ENCODE results near the gene PDZRN3. TPM values are rescaled to one million over a fixed set of nuclear protein-coding genes. Genes with fewer than 3 reads are reported as not detected.

Gene PDZRN3
- total and polyA plus RNA-seq, 2 experiments from 2014 or later, result 7.5 to 14.0 TPM

DNA sequence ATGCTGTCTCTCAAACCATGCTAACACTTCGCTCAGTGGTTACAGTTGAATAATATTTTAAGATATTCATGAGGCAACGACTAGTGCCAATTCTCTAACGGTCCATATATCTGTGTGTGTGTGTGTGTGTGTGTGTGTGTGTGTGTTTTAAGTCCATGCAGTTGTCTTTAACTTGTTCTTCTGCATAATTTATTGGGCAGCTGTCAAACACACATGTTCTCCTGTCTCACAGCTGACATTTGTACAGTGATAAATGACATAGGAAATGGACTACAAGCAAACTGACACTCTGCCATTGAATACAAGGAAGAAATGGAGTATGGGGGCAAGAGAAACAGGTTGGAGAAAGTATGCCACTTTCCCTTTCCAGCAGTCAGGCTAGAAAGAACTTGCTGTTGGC lies 172.0 kb downstream of the PDZRN3 start:
- Mint-ChIP-seq H3K36me3 (ENCODE audit: low read depth) (no peaks in the 10 kb centered on the region), H3K4me1 (peaks cover 23% of the 10 kb centered on the region; the same call in 2 of the 3 replicates), H3K27me3 (ENCODE audit: insufficient read depth, low read depth, poor library complexity) (no peaks in the 10 kb centered on the region), H3K27ac (no peak overlapping the region), H3K4me3 (no peak overlapping the region), H3K9me3 (no peaks in the 10 kb centered on the region)
- no peaks in the 10 kb centered on the region for H3K27me3 ChIP-seq (ENCODE audit: insufficient read depth)
- no peak overlapping the region for H2AFZ ChIP-seq
- no peak for DNase-seq (ENCODE audit: low spot score)
- no peak for TF ChIP-seq STAT1 (IDR thresholded peaks at IDR 0.05; ENCODE audit: unreplicated experiment)
- no peak for TF ChIP-seq ZNF114 (CRISPR knock-in tag; IDR thresholded peaks at IDR 0.05)
- TF ChIP-seq POLR2AphosphoS5 (IDR thresholded peaks at IDR 0.05; ENCODE audit: low read depth), result no peak
- no peak for TF ChIP-seq ZNF331 (CRISPR knock-in tag; IDR thresholded peaks at IDR 0.05; ENCODE audit: low read depth)
- no peak for TF ChIP-seq CREB1 (CRISPR knock-in tag; IDR thresholded peaks at IDR 0.05; ENCODE audit: low read depth)
- TF ChIP-seq, protein P1, sequence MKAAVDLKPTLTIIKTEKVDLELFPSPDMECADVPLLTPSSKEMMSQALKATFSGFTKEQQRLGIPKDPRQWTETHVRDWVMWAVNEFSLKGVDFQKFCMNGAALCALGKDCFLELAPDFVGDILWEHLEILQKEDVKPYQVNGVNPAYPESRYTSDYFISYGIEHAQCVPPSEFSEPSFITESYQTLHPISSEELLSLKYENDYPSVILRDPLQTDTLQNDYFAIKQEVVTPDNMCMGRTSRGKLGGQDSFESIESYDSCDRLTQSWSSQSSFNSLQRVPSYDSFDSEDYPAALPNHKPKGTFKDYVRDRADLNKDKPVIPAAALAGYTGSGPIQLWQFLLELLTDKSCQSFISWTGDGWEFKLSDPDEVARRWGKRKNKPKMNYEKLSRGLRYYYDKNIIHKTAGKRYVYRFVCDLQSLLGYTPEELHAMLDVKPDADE (IDR thresholded peaks at IDR 0.05), result no peak
- TF ChIP-seq NANOG (IDR thresholded peaks at IDR 0.05; ENCODE audit: borderline replicate concordance), result no peak
- TF ChIP-seq EZH2 (IDR thresholded peaks at IDR 0.05; ENCODE audit: low read depth, unreplicated experiment), result no peak
- TF ChIP-seq, protein P2, sequence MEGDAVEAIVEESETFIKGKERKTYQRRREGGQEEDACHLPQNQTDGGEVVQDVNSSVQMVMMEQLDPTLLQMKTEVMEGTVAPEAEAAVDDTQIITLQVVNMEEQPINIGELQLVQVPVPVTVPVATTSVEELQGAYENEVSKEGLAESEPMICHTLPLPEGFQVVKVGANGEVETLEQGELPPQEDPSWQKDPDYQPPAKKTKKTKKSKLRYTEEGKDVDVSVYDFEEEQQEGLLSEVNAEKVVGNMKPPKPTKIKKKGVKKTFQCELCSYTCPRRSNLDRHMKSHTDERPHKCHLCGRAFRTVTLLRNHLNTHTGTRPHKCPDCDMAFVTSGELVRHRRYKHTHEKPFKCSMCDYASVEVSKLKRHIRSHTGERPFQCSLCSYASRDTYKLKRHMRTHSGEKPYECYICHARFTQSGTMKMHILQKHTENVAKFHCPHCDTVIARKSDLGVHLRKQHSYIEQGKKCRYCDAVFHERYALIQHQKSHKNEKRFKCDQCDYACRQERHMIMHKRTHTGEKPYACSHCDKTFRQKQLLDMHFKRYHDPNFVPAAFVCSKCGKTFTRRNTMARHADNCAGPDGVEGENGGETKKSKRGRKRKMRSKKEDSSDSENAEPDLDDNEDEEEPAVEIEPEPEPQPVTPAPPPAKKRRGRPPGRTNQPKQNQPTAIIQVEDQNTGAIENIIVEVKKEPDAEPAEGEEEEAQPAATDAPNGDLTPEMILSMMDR (conservative IDR thresholded peaks at IDR 0.05; ENCODE audit: low read depth in 2 of 2), result no peak
- TF ChIP-seq, protein P3, sequence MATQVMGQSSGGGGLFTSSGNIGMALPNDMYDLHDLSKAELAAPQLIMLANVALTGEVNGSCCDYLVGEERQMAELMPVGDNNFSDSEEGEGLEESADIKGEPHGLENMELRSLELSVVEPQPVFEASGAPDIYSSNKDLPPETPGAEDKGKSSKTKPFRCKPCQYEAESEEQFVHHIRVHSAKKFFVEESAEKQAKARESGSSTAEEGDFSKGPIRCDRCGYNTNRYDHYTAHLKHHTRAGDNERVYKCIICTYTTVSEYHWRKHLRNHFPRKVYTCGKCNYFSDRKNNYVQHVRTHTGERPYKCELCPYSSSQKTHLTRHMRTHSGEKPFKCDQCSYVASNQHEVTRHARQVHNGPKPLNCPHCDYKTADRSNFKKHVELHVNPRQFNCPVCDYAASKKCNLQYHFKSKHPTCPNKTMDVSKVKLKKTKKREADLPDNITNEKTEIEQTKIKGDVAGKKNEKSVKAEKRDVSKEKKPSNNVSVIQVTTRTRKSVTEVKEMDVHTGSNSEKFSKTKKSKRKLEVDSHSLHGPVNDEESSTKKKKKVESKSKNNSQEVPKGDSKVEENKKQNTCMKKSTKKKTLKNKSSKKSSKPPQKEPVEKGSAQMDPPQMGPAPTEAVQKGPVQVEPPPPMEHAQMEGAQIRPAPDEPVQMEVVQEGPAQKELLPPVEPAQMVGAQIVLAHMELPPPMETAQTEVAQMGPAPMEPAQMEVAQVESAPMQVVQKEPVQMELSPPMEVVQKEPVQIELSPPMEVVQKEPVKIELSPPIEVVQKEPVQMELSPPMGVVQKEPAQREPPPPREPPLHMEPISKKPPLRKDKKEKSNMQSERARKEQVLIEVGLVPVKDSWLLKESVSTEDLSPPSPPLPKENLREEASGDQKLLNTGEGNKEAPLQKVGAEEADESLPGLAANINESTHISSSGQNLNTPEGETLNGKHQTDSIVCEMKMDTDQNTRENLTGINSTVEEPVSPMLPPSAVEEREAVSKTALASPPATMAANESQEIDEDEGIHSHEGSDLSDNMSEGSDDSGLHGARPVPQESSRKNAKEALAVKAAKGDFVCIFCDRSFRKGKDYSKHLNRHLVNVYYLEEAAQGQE (IDR thresholded peaks at IDR 0.05; ENCODE audit: unreplicated experiment), result no peak
- TF ChIP-seq EZH2phosphoT487 (IDR thresholded peaks at IDR 0.05; ENCODE audit: unreplicated experiment), result no peak
- TF ChIP-seq, protein P4, sequence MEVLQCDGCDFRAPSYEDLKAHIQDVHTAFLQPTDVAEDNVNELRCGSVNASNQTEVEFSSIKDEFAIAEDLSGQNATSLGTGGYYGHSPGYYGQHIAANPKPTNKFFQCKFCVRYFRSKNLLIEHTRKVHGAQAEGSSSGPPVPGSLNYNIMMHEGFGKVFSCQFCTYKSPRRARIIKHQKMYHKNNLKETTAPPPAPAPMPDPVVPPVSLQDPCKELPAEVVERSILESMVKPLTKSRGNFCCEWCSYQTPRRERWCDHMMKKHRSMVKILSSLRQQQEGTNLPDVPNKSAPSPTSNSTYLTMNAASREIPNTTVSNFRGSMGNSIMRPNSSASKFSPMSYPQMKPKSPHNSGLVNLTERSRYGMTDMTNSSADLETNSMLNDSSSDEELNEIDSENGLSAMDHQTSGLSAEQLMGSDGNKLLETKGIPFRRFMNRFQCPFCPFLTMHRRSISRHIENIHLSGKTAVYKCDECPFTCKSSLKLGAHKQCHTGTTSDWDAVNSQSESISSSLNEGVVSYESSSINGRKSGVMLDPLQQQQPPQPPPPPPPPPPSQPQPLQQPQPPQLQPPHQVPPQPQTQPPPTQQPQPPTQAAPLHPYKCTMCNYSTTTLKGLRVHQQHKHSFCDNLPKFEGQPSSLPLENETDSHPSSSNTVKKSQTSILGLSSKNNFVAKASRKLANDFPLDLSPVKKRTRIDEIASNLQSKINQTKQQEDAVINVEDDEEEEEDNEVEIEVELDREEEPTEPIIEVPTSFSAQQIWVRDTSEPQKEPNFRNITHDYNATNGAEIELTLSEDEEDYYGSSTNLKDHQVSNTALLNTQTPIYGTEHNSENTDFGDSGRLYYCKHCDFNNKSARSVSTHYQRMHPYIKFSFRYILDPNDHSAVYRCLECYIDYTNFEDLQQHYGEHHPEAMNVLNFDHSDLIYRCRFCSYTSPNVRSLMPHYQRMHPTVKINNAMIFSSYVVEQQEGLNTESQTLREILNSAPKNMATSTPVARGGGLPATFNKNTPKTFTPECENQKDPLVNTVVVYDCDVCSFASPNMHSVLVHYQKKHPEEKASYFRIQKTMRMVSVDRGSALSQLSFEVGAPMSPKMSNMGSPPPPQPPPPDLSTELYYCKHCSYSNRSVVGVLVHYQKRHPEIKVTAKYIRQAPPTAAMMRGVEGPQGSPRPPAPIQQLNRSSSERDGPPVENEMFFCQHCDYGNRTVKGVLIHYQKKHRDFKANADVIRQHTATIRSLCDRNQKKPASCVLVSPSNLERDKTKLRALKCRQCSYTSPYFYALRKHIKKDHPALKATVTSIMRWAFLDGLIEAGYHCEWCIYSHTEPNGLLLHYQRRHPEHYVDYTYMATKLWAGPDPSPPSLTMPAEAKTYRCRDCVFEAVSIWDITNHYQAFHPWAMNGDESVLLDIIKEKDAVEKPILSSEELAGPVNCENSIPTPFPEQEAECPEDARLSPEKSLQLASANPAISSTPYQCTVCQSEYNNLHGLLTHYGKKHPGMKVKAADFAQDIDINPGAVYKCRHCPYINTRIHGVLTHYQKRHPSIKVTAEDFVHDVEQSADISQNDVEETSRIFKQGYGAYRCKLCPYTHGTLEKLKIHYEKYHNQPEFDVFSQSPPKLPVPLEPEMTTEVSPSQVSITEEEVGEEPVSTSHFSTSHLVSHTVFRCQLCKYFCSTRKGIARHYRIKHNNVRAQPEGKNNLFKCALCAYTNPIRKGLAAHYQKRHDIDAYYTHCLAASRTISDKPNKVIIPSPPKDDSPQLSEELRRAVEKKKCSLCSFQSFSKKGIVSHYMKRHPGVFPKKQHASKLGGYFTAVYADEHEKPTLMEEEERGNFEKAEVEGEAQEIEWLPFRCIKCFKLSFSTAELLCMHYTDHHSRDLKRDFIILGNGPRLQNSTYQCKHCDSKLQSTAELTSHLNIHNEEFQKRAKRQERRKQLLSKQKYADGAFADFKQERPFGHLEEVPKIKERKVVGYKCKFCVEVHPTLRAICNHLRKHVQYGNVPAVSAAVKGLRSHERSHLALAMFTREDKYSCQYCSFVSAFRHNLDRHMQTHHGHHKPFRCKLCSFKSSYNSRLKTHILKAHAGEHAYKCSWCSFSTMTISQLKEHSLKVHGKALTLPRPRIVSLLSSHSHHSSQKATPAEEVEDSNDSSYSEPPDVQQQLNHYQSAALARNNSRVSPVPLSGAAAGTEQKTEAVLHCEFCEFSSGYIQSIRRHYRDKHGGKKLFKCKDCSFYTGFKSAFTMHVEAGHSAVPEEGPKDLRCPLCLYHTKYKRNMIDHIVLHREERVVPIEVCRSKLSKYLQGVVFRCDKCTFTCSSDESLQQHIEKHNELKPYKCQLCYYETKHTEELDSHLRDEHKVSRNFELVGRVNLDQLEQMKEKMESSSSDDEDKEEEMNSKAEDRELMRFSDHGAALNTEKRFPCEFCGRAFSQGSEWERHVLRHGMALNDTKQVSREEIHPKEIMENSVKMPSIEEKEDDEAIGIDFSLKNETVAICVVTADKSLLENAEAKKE (CRISPR knock-in tag; IDR thresholded peaks at IDR 0.05), result no peak
- no peak for TF ChIP-seq JUNB (IDR thresholded peaks at IDR 0.05; ENCODE audit: unreplicated experiment)
- H3K79me2 ChIP-seq (replicated peaks; ENCODE audit: insufficient read depth), result no peaks in the 10 kb centered on the region
- H3K4me3 ChIP-seq, result no peak overlapping the region
- H4K20me1 ChIP-seq (replicated peaks; ENCODE audit: insufficient read depth), result no peaks in the 10 kb centered on the region
- H3K9me2 ChIP-seq (ENCODE audit: insufficient read depth), result peaks cover under 1% of the 10 kb centered on the region; the same call in 1 of the 2 replicates
- H3F3A ChIP-seq (replicated peaks; ENCODE audit: low read depth), result no peaks in the 10 kb centered on the region
- H3K36me3 ChIP-seq (ENCODE audit: insufficient read depth), result no peaks in the 10 kb centered on the region
- peaks cover 39% of the 10 kb centered on the region for H3K4me1 ChIP-seq (ENCODE audit: insufficient read depth)
- no peak overlapping the region for H3K27ac ChIP-seq (ENCODE audit: low read depth)
- H3K4me2 ChIP-seq, result no peak overlapping the region
- ATAC-seq, result no peak
